ENCODE measurements around the gene JAKMIP3.

JAKMIP3 gene

DNA sequence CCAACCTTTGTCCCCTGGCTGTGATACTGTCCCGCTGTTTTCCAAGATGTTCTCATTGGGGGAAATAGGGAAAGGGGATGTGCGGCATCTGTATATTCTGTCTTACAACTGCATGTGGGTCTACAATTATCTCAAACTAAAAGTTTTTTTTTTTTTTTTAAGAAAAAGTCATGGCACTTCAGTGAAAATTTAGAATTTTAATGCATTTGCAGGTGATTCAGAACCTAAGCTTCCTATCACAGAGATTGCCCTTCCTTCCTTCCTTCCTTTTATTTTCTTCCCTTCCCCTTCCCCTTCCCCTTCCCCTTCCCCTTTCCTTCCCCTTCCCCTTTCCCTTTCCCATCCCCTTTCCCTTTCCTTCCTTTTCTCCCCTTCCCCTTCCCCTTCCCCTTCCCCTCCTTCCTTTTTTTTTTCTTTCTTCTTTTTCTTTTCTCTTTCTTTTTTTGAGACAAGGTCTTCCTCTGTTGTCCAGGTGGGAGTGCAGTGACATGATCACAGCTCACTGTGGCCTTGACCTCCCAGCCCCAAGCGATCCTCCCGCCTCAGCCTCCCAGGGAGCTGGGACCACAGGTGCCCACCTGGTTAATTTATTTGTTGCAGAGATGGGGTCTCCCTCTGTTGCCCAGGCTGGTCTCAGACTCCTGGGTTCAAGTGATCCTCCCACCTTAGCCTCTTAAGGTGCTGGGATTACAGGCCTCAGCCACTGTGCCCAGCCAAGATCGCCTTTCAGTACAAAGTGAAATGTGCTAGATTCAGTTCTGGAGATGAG, 32.0 kb downstream of the JAKMIP3 start:
- no peak for DNase-seq (ENCODE audit: low read depth)

DNA sequence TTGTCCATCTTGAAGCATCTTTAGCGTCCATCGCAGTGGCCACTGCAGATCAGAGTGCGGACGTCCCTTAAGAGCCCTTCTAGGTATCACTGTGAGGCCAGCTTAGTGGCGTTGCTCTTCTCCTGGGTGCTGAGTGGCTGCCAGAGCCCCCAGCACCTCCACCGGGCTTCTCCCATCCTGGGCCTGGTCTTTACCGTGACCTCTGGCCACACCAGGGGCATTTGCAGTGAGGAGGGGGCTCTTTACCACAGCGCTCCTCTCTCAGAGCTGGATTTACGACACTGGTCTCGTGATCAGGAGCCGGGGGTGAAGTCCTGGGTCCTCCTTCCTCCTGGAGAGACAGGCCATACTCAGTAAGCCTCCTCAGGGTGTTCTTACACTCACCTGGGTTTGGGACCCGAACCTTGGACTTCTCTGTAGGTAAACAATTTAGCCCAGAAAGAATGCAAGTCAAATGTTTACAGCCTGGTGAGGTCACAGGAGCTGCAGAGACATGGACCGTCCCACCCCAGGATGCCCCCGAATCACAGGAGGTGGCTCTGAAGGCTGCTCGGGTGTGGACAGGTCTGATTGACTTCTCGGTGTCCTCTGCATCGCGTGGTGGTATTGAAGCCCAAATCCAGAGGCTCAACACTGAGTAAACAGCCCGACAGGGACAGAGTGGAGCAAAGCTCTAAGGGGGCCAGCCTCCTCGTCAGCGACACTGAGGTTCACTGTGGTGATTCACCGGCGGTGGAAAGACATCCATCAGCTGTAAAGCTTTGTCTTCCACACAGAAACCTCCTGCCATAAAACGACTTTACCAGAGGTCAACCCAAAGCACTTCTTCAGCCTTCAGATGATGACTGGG, 33.0 kb downstream of the JAKMIP3 start:
- DNase-seq (ENCODE audit: low read depth) = no peak

GRCh38 chr10:132099389-132100090, 33.8 kb downstream of the JAKMIP3 start:
- no peak for DNase-seq (ENCODE audit: low read depth)

- no peak for DNase-seq (ENCODE audit: low read depth)
Observed at GRCh38 chr10:132100091-132100481, 34.3 kb downstream of the JAKMIP3 start.

GRCh38 chr10:132100556-132101349, 35.0 kb downstream of the JAKMIP3 start:
- no peak for DNase-seq (ENCODE audit: low read depth)

DNA sequence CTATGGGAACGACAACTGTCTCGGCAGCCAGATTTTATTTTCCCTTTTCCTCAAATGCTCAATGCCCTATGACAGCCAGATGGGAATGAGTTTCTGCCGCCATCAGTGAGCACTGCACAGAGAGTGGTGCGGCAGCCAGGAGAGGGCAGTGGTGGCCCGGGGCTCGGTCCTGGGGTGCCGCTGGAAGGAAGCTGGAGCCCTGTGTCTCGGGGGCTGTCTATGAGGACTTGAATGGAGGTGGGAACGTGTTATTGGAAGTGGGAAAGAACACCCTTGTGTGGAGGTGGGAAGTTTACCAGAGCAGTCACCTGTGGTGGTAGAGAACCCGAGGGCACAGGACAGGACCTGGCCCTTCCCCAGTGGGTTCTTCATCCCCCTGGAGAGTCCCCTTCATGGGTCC, 35.8 kb downstream of the JAKMIP3 start:
- no peak for DNase-seq (ENCODE audit: low read depth)

GRCh38 chr10:132102071-132102716, 36.4 kb downstream of the JAKMIP3 start:
- DNase-seq (ENCODE audit: low read depth) = no peak

- DNase-seq (ENCODE audit: low read depth) = no peak
Observed at GRCh38 chr10:132102717-132103110, 37.0 kb downstream of the JAKMIP3 start.

DNA sequence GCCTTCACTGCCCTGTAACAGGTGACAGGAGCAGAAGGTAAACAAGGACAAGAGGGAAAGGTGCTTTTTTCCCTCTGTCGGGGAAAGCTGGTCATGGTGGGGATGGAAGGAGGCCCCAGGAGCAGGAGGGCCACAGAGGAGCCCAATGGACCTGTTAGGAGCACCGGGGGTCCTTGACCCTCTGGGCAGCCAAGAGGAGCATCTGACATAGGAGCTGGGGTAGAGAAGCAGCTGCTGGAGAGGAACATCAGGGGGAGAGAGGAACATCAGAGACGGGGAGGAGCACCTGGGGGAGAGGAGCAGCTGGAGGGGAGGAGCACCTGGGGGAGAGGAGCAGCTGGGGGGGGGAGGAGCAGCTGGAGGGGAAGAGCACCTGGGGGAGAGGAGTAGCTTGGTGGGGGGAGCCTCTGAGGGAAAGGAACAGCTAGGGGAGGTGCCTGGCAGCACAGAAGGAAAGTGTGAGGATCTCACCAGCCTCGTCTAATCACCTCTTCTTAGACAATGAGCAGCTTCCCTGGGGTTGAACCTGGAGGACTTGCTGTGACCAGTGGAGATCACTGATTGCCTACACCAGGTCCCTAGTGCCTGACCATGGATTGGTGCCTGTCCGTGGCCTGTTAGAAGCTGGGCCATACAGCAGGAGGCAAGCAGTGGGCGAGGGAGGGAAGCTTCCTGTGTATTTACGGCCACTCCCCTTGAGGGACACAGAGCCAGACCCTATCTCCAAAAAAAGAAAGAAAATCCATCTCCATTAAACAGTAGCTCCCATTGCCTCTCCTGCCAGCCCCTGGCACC, 37.6 kb downstream of the JAKMIP3 start:
- DNase-seq (ENCODE audit: low read depth) = no peak

DNA sequence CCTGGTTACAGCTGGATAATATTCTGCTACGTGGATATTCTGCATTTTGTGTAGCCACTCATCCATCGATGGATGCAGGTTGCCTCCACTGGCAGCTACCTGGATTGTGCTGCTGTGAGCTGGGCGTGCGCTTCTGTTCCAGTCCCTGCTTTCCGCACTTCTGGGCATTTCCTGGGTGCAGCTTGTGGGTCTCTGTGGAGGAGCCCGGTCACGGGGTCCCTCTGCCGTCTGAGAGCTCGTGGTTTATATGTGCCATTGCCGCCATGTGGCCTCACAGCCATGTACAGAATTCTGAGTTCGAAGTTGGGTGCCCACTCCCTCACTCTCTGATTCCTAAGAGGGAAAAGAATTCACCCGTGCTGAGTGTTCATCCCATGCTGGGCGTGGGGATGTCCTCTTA, 38.3 kb downstream of the JAKMIP3 start:
- no peak for DNase-seq (ENCODE audit: low read depth)

- DNase-seq (ENCODE audit: low read depth) = no peak
Observed at GRCh38 chr10:132104471-132105301, 38.9 kb downstream of the JAKMIP3 start.

- DNase-seq (ENCODE audit: low read depth) = no peak
Observed at GRCh38 chr10:132105302-132105995, 39.7 kb downstream of the JAKMIP3 start.

DNA sequence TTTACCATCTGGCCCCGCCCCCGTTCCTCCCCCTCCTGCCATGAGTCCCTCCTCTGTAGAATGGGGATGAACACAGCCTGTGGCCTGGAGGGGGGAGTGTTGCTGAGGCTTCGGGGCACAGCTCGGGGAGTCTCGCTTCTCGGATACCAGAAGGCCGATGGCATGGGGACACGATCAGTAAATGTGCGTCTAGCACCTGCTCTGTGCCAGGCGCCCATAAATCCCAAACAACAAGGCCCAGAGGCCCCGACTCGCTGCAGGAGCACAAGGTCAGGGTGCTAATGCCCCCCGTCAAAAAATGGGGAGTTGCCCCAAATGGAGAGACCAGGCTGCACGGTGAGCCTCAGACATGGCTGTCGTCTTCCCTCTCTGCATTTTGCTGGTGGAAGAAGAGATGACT, 40.7 kb downstream of the JAKMIP3 start:
- no peak for DNase-seq (ENCODE audit: low read depth)

GRCh38 chr10:132107186-132107948, 41.6 kb downstream of the JAKMIP3 start:
- no peak for DNase-seq (ENCODE audit: low read depth)

DNA sequence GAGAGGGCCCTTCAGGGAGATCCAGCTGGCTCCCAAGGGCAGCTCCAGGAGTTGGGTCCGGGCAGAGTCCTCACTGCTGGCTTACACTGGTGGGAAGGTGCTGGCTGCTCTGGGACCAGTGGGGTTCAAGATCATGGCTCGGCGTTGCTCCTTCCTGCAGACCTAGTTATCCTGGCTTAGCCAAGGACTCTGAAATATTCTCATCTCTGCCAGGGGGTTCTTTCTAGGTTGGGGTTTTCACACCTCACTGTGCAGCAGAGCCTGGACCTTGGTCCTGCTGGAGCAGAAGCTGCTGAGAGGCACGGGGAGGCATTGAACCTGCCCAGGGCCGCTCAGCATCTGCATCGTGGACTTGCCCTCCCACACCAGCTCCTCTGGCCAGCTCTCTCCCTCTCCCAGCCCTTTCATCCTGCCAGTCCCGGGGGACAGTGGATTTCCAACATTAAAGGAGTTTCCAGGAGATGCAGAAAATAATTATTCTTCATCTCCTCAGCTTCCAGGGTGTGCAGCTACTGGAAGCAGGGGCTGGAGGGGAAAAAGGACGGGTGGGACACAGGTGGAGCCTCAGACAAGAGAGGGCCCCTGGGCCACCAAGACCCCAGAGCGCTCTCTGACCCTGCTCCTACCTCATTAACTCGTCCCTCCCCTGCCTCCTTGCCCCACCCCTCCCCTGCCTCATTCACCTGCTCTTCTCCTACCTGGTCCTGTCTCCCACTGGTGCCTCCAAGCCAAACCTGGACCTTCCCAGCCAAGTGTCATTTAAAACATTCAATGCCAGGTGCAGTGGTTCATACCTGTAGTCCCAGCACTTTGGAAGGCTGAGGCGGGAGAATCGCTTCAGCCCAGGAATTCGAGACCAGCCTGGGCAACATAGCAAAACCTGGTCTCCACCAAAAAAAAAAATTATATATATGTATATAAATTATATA, 42.5 kb downstream of the JAKMIP3 start:
- DNase-seq (ENCODE audit: low read depth) = no peak

- no peak for DNase-seq (ENCODE audit: low read depth)
Observed at GRCh38 chr10:132109341-132110110, 43.8 kb downstream of the JAKMIP3 start.

Measured in HS-27A (cell line).